Epithelial cell of prostate (primary cell): ENCODE data around the gene ZNF526.

ENCODE experiments used
- DNase-seq: peaks from one replicate; pipeline ENCODE4 v3.0.0-alpha.2; 2011; ENCODE audit warnings: low read depth, low spot score
- H3K27ac ChIP-seq: fragments of 450-650 bp; 2 replicates; pipeline ENCODE4 v1.5.1; 2017; ENCODE audit warnings: mild to moderate bottlenecking

ZNF526 gene

DNA sequence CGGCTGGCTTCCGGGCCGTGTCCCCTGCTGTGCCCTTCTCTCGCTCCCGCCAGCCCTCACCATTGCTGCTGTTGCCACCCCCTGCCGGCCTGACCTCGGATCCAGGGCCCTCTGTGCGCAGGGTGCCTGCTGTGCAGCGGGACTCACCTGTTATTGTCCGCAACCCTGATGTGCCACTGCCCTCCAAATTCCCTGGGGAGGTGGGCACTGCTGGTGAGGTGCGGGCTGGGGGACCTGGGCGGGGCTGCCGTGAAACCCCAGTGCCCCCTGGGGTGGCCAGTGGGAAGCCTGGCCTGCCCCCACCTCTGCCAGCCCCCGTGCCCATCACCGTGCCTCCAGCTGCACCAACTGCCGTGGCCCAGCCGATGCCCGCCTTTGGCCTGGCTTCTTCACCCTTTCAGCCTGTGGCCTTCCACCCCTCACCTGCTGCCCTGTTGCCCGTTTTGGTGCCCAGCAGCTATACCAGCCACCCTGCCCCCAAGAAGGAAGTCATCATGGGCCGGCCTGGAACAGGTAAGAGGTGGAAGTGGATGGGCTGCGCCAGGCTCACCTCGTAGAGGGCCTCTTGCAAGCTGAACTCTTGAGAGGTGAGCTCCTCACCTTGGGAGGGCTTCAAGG is 54.1 kb downstream of the ZNF526 start:
- H3K27ac ChIP-seq, result no peak overlapping the region
- no peak for DNase-seq

DNA sequence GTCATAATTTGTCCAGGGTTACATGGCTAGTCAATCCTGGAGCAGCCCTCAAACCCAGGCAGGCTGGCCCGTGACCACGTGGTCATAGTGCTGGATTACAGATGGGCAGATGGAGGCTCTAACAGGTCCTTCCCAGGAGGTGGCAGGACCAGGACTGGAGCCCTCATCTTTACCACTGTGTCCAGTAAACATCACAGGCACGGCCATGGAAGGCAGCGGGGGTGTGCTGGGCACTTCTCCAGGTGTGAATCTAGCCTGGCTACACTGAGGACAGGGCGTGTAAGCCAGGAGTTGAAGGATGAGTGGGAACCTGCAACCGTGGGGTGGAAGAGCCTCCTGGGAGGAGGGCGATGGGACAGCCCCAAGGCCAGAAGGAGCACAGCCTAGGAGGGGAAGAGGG is 55.0 kb downstream of the ZNF526 start:
- H3K27ac ChIP-seq, result peak overlapping the region; percentile 86
- DNase-seq, result no peak

DNA sequence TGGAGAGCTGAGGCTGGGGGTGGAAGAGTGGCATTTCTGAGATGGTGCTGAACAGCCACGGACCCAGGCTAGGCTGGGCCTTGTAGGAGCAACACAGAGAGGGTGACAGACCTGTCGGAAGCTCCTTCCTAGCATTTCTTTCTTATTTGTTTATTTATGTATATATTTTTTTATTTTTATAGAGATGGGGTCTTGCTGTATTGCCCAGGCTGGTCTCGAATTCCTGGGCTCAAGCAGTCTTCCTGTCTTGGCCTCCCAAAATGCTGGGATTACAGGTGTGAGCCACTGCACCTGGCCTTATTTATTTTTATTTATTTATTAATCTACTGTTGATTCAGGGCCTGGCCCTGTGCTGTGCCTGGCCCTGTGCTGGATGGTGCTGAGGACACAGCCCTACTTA is 55.4 kb downstream of the ZNF526 start:
- H3K27ac ChIP-seq, result peak overlapping the region; percentile 86
- no peak for DNase-seq

DNA sequence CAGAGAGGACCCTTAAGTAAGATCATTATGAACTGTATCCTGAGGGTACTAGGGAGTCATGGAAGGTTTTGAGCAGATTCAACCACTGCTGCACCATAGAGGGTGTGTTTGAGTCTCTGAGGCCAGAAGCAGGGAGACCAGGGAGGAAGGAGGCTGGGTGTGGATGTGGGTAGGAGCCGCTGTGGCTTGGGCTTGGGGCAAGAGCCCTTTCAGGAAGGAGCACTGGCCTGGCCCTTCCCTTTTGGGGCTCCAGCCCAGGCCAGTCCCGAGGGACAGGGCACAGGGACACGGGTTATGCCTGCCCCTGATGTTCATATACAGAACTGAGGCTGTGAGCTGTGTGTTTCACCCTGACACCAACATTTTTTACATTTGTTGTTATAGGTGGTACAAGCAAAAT is 56.2 kb downstream of the ZNF526 start:
- DNase-seq, result no peak
- peak overlapping the region; percentile 86 for H3K27ac ChIP-seq

DNA sequence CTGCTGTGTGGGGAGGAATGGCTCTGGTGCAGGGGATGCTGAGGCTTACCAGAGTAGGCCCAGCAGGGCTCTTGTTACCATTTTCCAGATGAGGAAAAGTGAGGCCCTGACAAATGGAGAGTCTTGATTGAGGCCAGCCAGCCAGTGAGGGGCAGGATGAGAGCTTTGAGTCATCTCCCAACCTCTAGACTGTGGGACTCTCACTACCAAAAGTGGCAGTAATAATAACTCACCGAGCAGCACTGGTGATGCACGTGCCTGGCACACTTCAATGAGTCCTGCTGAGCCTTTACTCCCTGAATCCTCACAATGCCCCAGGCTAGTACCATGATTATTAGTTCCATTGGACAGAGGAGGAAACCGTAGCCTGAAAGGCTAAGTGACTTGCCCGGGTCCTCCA is 56.7 kb downstream of the ZNF526 start:
- H3K27ac ChIP-seq, result peak overlapping the region; percentile 86
- DNase-seq, result no peak
